GM12878 (cell line): ENCODE data around the gene ITGBL1. TPM values are rescaled to one million over a fixed set of nuclear protein-coding genes. Genes with fewer than 3 reads are reported as not detected.

ENCODE experiments used
- IKZF2 ChIP-seq, 2 experiments: fragments of 450-650 bp; IDR thresholded peaks; 2 replicates each; pipeline ENCODE4 v1.6.1; 2017; ENCODE audit warnings: mild to moderate bottlenecking in 2 of 2, moderate library complexity in 2 of 2
- NBN ChIP-seq: fragments of 450-650 bp; IDR thresholded peaks from 2 replicates; pipeline ENCODE4 v1.6.1; 2016
- POLR2AphosphoS5 ChIP-seq: IDR thresholded peaks from 2 replicates; pipeline ENCODE4 v1.6.1; 2011; ENCODE audit warnings: mild to moderate bottlenecking, low read length, inconsistent platforms
- RAD51 ChIP-seq: fragments of 450-650 bp; IDR thresholded peaks from 2 replicates; pipeline ENCODE4 v1.6.1; 2016; ENCODE audit warnings: moderate library complexity, mild to moderate bottlenecking, inconsistent platforms
- RBBP5 ChIP-seq: fragments of 200-600 bp; sonication (generic); conservative IDR thresholded peaks from 2 replicates; pipeline ENCODE4 v1.6.1; 2016
- SRF ChIP-seq, 2 experiments: IDR thresholded peaks; 2 replicates each; pipeline ENCODE4 v1.6.1; 2011; ENCODE audit warnings: low read depth in 2 of 2, low read length in 2 of 2, mild to moderate bottlenecking in 1 of 2, moderate library complexity in 1 of 2
- STAT3 ChIP-seq: IDR thresholded peaks from 2 replicates; pipeline ENCODE4 v1.6.1; 2011; ENCODE audit warnings: low read depth, low read length, improper control_type of control experiment
- polyA plus RNA-seq, 11 experiments: library from polyadenylated mRNA; depleted of rRNA in 4 of 11; unstranded in 6 of 11; stranded (reverse) in 5 of 11; fragments of >200 nt; fragmentation: Nextera tagmentation in 4 of 11; fragmentation: Illumina TruSeq in 1 of 11; extraction: Ambion mirVana in 4 of 11; extraction: Trizol in 1 of 11; gene quantifications; 1 replicate in 1 of 11; 2 replicates in 10 of 11; pipeline versions ENCODE4 v1.2.1 to v1.2.3, GENCODE V29; 2011 to 2016; ENCODE audit warnings: inconsistent platforms in 2 of 11, missing spikeins in 2 of 11, low read depth in 1 of 11
- total RNA-seq, 4 experiments: library from RNA; depleted of rRNA in 3 of 4; stranded (reverse); fragments of >200 nt in 3 of 4; fragmentation: Illumina TruSeq in 1 of 4; extraction: Trizol in 1 of 4; gene quantifications; 2 replicates each; pipeline versions ENCODE4 v1.2.1 to v1.2.3, GENCODE V29; 2013 to 2021
- TF ChIP-seq, protein P1 (sequence below): fragments of 450-650 bp; IDR thresholded peaks from 2 replicates; pipeline ENCODE4 v1.6.1; 2017; ENCODE audit warnings: borderline replicate concordance
- TF ChIP-seq, protein P2 (sequence below): fragments of 450-650 bp; IDR thresholded peaks from 2 replicates; pipeline ENCODE4 v1.6.1; 2014; ENCODE audit warnings: mild to moderate bottlenecking
- TF ChIP-seq, protein P3 (sequence below): fragments of 450-650 bp; IDR thresholded peaks from 2 replicates; pipeline ENCODE4 v1.6.1; 2016; ENCODE audit warnings: mild to moderate bottlenecking

Gene ITGBL1
- total and polyA plus RNA-seq, 10 of the 15 experiments (the other 5 are each of a cell fraction or from before 2014, with no cell fraction given) = 0.17 to 2.8 (median 0.28) TPM; not detected in 3

DNA sequence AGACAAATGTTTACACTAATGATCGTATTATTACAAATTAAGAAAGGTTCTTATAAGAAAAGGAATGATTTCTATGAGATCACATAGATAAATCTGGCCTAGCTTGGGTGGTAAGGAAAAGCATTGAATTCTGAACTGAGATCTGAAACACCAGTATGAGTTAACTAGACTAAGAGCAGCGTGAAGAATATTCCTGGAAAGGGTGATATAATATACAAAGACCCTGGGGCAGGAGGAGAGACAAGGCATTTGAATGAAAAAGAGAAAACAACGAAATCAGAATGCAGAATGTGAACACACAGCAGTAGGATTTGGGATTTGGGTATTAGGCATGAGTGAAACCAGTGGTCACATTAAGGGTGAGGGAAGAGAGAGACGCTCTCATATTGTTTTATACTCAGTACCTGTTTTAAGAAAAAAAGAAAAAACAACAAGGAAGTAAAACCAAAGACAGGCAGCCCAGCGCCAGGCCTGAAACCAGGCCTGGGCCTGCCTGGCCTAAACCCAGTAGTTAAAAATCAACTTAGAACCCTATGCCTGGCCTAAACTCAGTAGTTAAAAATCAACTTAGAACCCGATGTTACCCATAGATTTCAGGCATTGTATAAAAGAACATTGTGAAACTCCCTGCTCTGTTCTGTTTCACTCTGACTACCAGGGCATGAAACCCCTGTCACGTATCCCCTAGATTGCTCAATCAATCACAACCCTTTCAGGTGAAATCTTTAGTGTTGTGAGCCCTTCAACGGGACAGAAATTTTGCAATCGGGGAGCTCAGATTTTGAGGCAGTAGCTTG lies 287.1 kb downstream of the ITGBL1 start (continued):
- TF ChIP-seq, protein P1, sequence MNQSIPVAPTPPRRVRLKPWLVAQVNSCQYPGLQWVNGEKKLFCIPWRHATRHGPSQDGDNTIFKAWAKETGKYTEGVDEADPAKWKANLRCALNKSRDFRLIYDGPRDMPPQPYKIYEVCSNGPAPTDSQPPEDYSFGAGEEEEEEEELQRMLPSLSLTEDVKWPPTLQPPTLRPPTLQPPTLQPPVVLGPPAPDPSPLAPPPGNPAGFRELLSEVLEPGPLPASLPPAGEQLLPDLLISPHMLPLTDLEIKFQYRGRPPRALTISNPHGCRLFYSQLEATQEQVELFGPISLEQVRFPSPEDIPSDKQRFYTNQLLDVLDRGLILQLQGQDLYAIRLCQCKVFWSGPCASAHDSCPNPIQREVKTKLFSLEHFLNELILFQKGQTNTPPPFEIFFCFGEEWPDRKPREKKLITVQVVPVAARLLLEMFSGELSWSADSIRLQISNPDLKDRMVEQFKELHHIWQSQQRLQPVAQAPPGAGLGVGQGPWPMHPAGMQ = no peak
- TF ChIP-seq IKZF2 (IDR thresholded peaks at IDR 0.05) = peak; percentile 36 to 61; a peak in 2 of 4 replicates
- TF ChIP-seq SRF (IDR thresholded peaks at IDR 0.05; ENCODE audit: low read depth in 2 of 2, low read length in 2 of 2) = no peak
- TF ChIP-seq, protein P2, sequence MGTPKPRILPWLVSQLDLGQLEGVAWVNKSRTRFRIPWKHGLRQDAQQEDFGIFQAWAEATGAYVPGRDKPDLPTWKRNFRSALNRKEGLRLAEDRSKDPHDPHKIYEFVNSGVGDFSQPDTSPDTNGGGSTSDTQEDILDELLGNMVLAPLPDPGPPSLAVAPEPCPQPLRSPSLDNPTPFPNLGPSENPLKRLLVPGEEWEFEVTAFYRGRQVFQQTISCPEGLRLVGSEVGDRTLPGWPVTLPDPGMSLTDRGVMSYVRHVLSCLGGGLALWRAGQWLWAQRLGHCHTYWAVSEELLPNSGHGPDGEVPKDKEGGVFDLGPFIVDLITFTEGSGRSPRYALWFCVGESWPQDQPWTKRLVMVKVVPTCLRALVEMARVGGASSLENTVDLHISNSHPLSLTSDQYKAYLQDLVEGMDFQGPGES = no peak
- no peak for TF ChIP-seq STAT3
- no peak for TF ChIP-seq RAD51
- no peak for TF ChIP-seq RBBP5
- no peak for TF ChIP-seq POLR2AphosphoS5
- peak; percentile 70; the same call in 1 of the 2 replicates for TF ChIP-seq NBN
- TF ChIP-seq, protein P3, sequence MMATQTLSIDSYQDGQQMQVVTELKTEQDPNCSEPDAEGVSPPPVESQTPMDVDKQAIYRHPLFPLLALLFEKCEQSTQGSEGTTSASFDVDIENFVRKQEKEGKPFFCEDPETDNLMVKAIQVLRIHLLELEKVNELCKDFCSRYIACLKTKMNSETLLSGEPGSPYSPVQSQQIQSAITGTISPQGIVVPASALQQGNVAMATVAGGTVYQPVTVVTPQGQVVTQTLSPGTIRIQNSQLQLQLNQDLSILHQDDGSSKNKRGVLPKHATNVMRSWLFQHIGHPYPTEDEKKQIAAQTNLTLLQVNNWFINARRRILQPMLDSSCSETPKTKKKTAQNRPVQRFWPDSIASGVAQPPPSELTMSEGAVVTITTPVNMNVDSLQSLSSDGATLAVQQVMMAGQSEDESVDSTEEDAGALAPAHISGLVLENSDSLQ = peak; percentile 79
